ENCODE results near the gene EPHA6.

DNA sequence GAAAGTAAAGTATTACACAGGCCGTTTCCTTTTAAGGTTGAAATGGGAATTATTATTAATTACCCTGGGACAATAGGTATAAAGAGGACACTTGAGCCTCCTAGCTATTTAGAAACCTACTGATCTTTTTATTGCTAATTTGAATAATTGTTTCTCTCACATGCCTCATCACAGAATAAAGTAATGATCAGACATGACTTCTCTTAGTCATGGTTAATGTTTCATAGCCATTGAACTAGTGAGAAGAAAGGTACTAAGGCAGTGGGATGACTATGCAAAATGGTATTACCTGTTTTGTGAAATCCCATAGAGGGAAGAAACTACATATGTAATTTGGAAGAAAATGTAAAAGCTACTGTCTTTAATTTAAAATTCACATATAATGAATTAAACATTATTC, 85.6 kb downstream of the EPHA6 start:
- TF ChIP-seq EZH2phosphoT487 (IDR thresholded peaks at IDR 0.05; ENCODE audit: insufficient read depth, low read depth) = no peak
- no peak for TF ChIP-seq EZH2 (IDR thresholded peaks at IDR 0.05; ENCODE audit: insufficient read depth, poor library complexity, severe bottlenecking)

Data from GM23248 (cell line).